Measurements from ENCODE around the gene KIAA1217. TPM values are rescaled to one million over a fixed set of nuclear protein-coding genes. Genes with fewer than 3 reads are reported as not detected.

KIAA1217 gene
- polyA plus RNA-seq, 1 of the 3 experiments (the other 2 are of a cell fraction): 7.2 TPM

- Histone ChIP-seq H3F3A (replicated peaks; ENCODE audit: insufficient read depth) (no peaks in the 10 kb centered on the region), H3K4me1 (ENCODE audit: control insufficient read depth in 1 of 2, insufficient read depth in 2 of 2, low read depth in 1 of 2, low read length in 1 of 2) (no peaks in the 10 kb centered on the region), H3K9ac (no peak overlapping the region), H3K9me3 (no peaks in the 10 kb centered on the region), H3K4me2 (no peak overlapping the region), H3K36me3 (replicated peaks in 1 of 2; ENCODE audit: control insufficient read depth in 1 of 2, insufficient read depth in 2 of 2, low read length in 1 of 2) (peaks cover 0 to 12% of the 10 kb centered on the region in 2 experiments), H4K20me1 (ENCODE audit: insufficient read depth) (no peaks in the 10 kb centered on the region), H3K4me3 (ENCODE audit: low read depth in 2 of 2, low read length in 1 of 2) (no peak overlapping the region), H2AFZ (ENCODE audit: low read depth) (no peak overlapping the region), H3K9me2 (no peaks in the 10 kb centered on the region), H3K27ac (ENCODE audit: low read depth in 2 of 2, low read length in 1 of 2) (no peak overlapping the region), H3K79me2 (ENCODE audit: insufficient read depth) (no peaks in the 10 kb centered on the region), H3K27me3 (ENCODE audit: insufficient read depth) (no peaks in the 10 kb centered on the region)
- CTCF ChIA-PET: interaction anchor here (1.6 kb wide), 1 partner anchor 32 kb away, joined by 4 read pairs; no protein-coding TSS in a partner anchor
- WGBS (ENCODE audit: low lambda C conversion rate): 96% methylated on average over 10 of the region's 17 CpGs
- no peak for TF ChIP-seq RAD21 (IDR thresholded peaks at IDR 0.05; ENCODE audit: low read length)
- no peak for TF ChIP-seq YY1 (IDR thresholded peaks at IDR 0.05; ENCODE audit: low read depth)
- TF ChIP-seq USF1 (IDR thresholded peaks at IDR 0.05; ENCODE audit: borderline replicate concordance, low read depth): no peak
- TF ChIP-seq RCOR1 (IDR thresholded peaks at IDR 0.05; ENCODE audit: low read length): no peak
- DNase-seq: no peak
- POLR2A ChIA-PET: no interaction called here
These were observed 315.4 kb downstream of the KIAA1217 start for GRCh38 chr10:24524314-24524713.

- Histone ChIP-seq H3K9ac (no peak overlapping the region), H3K9me3 (no peaks in the 10 kb centered on the region), H3K36me3 (replicated peaks in 1 of 2; ENCODE audit: control insufficient read depth in 1 of 2, insufficient read depth in 2 of 2, low read length in 1 of 2) (peaks cover 0 to 7% of the 10 kb centered on the region in 2 experiments), H3K27me3 (ENCODE audit: insufficient read depth) (no peaks in the 10 kb centered on the region), H3K4me1 (ENCODE audit: control insufficient read depth in 1 of 2, insufficient read depth in 2 of 2, low read depth in 1 of 2, low read length in 1 of 2) (no peaks in the 10 kb centered on the region), H3F3A (replicated peaks; ENCODE audit: insufficient read depth) (no peaks in the 10 kb centered on the region), H4K20me1 (ENCODE audit: insufficient read depth) (no peaks in the 10 kb centered on the region), H3K4me3 (ENCODE audit: low read depth in 2 of 2, low read length in 1 of 2) (no peak overlapping the region), H3K79me2 (ENCODE audit: insufficient read depth) (no peaks in the 10 kb centered on the region), H2AFZ (ENCODE audit: low read depth) (no peak overlapping the region), H3K4me2 (no peak overlapping the region), H3K27ac (ENCODE audit: low read depth in 2 of 2, low read length in 1 of 2) (no peak overlapping the region), H3K9me2 (no peaks in the 10 kb centered on the region)
- TF ChIP-seq CHD2 (IDR thresholded peaks at IDR 0.05; ENCODE audit: low read length, partially characterized antibody): no peak
- whole genome bisulfite sequencing (ENCODE audit: low lambda C conversion rate): 95% methylated on average over 13 of the region's 13 CpGs
- no peak for DNase-seq
- CTCF ChIA-PET: no interaction called here
- POLR2A ChIA-PET: no interaction called here
These were observed 317.2 kb downstream of the KIAA1217 start for GRCh38 chr10:24526085-24526649.

GRCh38 chr10:24528946-24529345 lies 320.0 kb downstream of the KIAA1217 start:
- H3K4me3 ChIP-seq (ENCODE audit: low read depth in 2 of 2, low read length in 1 of 2): no peak overlapping the region
- H3K27ac ChIP-seq (ENCODE audit: low read depth in 2 of 2, low read length in 1 of 2): no peak overlapping the region
- H3K9me2 ChIP-seq: no peaks in the 10 kb centered on the region
- no peak overlapping the region for H3K4me2 ChIP-seq
- no peaks in the 10 kb centered on the region for H4K20me1 ChIP-seq (ENCODE audit: insufficient read depth)
- TF ChIP-seq MAX (IDR thresholded peaks at IDR 0.05; ENCODE audit: low read depth) (no peak), GABPA (IDR thresholded peaks at IDR 0.05; ENCODE audit: low read depth) (no peak), CHD2 (IDR thresholded peaks at IDR 0.05; ENCODE audit: low read length, partially characterized antibody) (no peak), EP300 (IDR thresholded peaks at IDR 0.05; ENCODE audit: borderline replicate concordance in 1 of 2, low read depth in 1 of 2, low read length in 1 of 2) (no peak), SIN3A (IDR thresholded peaks at IDR 0.05; ENCODE audit: borderline replicate concordance, low read depth, low read length) (no peak), GATA2 (CRISPR knock-in tag; IDR thresholded peaks at IDR 0.05) (no peak), NFIC (IDR thresholded peaks at IDR 0.05; ENCODE audit: borderline replicate concordance) (no peak), FOXM1 (IDR thresholded peaks at IDR 0.05; ENCODE audit: low read depth) (no peak), TEAD4 (IDR thresholded peaks at IDR 0.05; ENCODE audit: borderline replicate concordance, insufficient read depth) (no peak), RAD21 (IDR thresholded peaks at IDR 0.05; ENCODE audit: low read length) (no peak), PBX3 (IDR thresholded peaks at IDR 0.05) (no peak), USF2 (IDR thresholded peaks at IDR 0.05; ENCODE audit: borderline replicate concordance, low read depth, low read length) (no peak), ELF1 (IDR thresholded peaks at IDR 0.05) (no peak), POLR2AphosphoS5 (IDR thresholded peaks at IDR 0.05; ENCODE audit: low read depth, low read length) (no peak), RFX5 (IDR thresholded peaks at IDR 0.05; ENCODE audit: low read length) (no peak)
- no peaks in the 10 kb centered on the region for H3F3A ChIP-seq (replicated peaks; ENCODE audit: insufficient read depth)
- no peaks in the 10 kb centered on the region for H3K27me3 ChIP-seq (ENCODE audit: insufficient read depth)
- no peak overlapping the region for H2AFZ ChIP-seq (ENCODE audit: low read depth)
- H3K79me2 ChIP-seq (ENCODE audit: insufficient read depth): no peaks in the 10 kb centered on the region
- peaks cover 0 to 23% of the 10 kb centered on the region in 2 experiments for H3K36me3 ChIP-seq (replicated peaks in 1 of 2; ENCODE audit: control insufficient read depth in 1 of 2, insufficient read depth in 2 of 2, low read length in 1 of 2)
- no peaks in the 10 kb centered on the region for H3K4me1 ChIP-seq (ENCODE audit: control insufficient read depth in 1 of 2, insufficient read depth in 2 of 2, low read depth in 1 of 2, low read length in 1 of 2)
- no peak overlapping the region for H3K9ac ChIP-seq
- 91% methylated on average over 6 of the region's 6 CpGs for WGBS (ENCODE audit: low lambda C conversion rate)
- CTCF ChIA-PET: interaction anchor here (2.2 kb wide), 1 partner anchor 10 kb away, joined by 9 read pairs; no protein-coding TSS in a partner anchor
- POLR2A ChIA-PET: no interaction called here
- no peaks in the 10 kb centered on the region for H3K9me3 ChIP-seq
- DNase-seq: no peak
